ENCODE data around the gene ELOF1. TPM values are rescaled to one million over a fixed set of nuclear protein-coding genes. Genes with fewer than 3 reads are reported as not detected.

ELOF1 gene
- total and polyA plus RNA-seq, 2 of the 4 experiments (the other 2 are of a cell fraction), result 62.4 to 96.8 TPM

GRCh38 chr19:11556634-11557420 lies 2.2 kb downstream of the ELOF1 start:
- Histone ChIP-seq H3K4me3 (ENCODE audit: insufficient read depth, low read depth, low read length) (no peak overlapping the region), H3K14ac (replicated peaks; ENCODE audit: low read depth, low read length) (no peak overlapping the region), H3K56ac (ENCODE audit: extremely low read depth, insufficient read depth, low read length) (no peak overlapping the region), H2AK5ac (ENCODE audit: low read depth, low read length) (no peak overlapping the region), H3K9me3 (ENCODE audit: control insufficient read depth, insufficient read depth, low read length) (no peaks in the 10 kb centered on the region), H3K36me3 (ENCODE audit: control insufficient read depth, insufficient read depth, low read length) (peaks cover 32% of the 10 kb centered on the region), H3K18ac (ENCODE audit: low read depth, low read length) (no peak overlapping the region), H2BK120ac (ENCODE audit: low read depth, low read length) (no peak overlapping the region), H2BK20ac (ENCODE audit: low read depth, low read length) (no peak overlapping the region), H3K27me3 (ENCODE audit: control insufficient read depth, insufficient read depth, low read length) (no peaks in the 10 kb centered on the region), H3K23ac (ENCODE audit: low read depth, low read length) (no peak overlapping the region), H3K4ac (ENCODE audit: low read depth, low read length) (no peak overlapping the region), H3K27ac (ENCODE audit: insufficient read depth, low read length) (no peak overlapping the region), H3K9me1 (ENCODE audit: insufficient read depth, low read length) (peaks cover 8% of the 10 kb centered on the region; the same call in 1 of the 2 replicates), H3K4me2 (ENCODE audit: low read depth, low read length) (no peak overlapping the region), H2AFZ (replicated peaks; ENCODE audit: low read length, poor library complexity) (no peak overlapping the region), H4K91ac (ENCODE audit: insufficient read depth, low read depth, low read length) (no peak overlapping the region), H2BK5ac (ENCODE audit: low read depth, low read length, poor library complexity, severe bottlenecking) (no peak overlapping the region), H3K9ac (ENCODE audit: low read depth, low read length) (no peak overlapping the region), H2AK9ac (replicated peaks; ENCODE audit: low read depth, low read length, poor library complexity) (no peak overlapping the region), H3K79me1 (ENCODE audit: low read depth in 1 of 2, low read length in 2 of 2) (peaks cover 11 to 59% of the 10 kb centered on the region in 2 experiments), H4K8ac (ENCODE audit: low read depth in 2 of 2, low read length in 2 of 2) (no peak overlapping the region), H2BK15ac (ENCODE audit: low read depth, low read length) (no peak overlapping the region), H4K20me1 (ENCODE audit: insufficient read depth, low read length) (peaks cover 44% of the 10 kb centered on the region), H3K4me1 (ENCODE audit: control insufficient read depth, insufficient read depth, low read length) (no peaks in the 10 kb centered on the region), H4K5ac (ENCODE audit: low read depth, low read length) (no peak overlapping the region)
- ChIA-PET CTCF (interaction anchor here (0.6 kb wide), 1 partner anchor 23 kb away, joined by 3 read pairs; no protein-coding TSS in a partner anchor), POLR2A (ENCODE audit: unreplicated experiment) (no interaction called here)
- intact Hi-C loops (cut with micrococcal nuclease) (no loop called here), in situ Hi-C loops (cut with MboI; ENCODE audit: low sequenced_read_pairs) (no loop called here), dilution Hi-C loops (cut with HindIII; ENCODE audit: low sequenced_read_pairs, unreplicated experiment) (no loop called here)
- no peak for ATAC-seq (ENCODE audit: low read depth)
- no peak for DNase-seq
- 100% methylated on average over 1 of the region's 4 CpGs; no CpG with 5 or more reads in 1 of the 2 experiments for WGBS, 2 experiments (ENCODE audit: extremely low coverage in 2 of 2, insufficient read length in 1 of 2)
- BruUV-seq (replicated peaks), result no TSS peak
- no peak for TF ChIP-seq NFE2L2 (IDR thresholded peaks at IDR 0.05; ENCODE audit: low read depth, low read length)
- TF ChIP-seq CTCF (conservative IDR thresholded peaks at IDR 0.05; ENCODE audit: low read depth, low read length), result no peak
- no peak for TF ChIP-seq BHLHE40 (IDR thresholded peaks at IDR 0.05; ENCODE audit: low read depth, low read length)
- no peak for TF ChIP-seq RCOR1 (IDR thresholded peaks at IDR 0.05; ENCODE audit: insufficient replicate concordance, low read length)
- TF ChIP-seq MXI1 (IDR thresholded peaks at IDR 0.05; ENCODE audit: borderline replicate concordance, low read depth, low read length), result no peak
